K562 (cell line): Measurements from ENCODE around the gene DCAF7. TPM values are rescaled to one million over a fixed set of nuclear protein-coding genes. Genes with fewer than 3 reads are reported as not detected.

Experiments used
- ATAC-seq: fragments of 200-7000 bp; cut with Tn5 transposase; 3 replicates; pipeline ENCODE4 v1.9.1; 2020; ENCODE audit warnings: moderate library complexity
- BruUV-seq: library from RNA; stranded (reverse); fragments of 400-500 nt; replicated peaks from 2 replicates; lab custom pipeline; 2021; lab: Mats Ljungman, UMichigan
- CTCF ChIA-PET: fragments of 300-600 bp; formaldehyde crosslinking; extraction: SDS; loops from one replicate; lab custom pipeline; 2021; ENCODE audit warnings: low intra/inter-chr PET ratio; lab: Yijun Ruan, JAX
- POLR2A ChIA-PET: fragments of 300-600, 350-650 bp; sonication (Branson Sonifier 250); formaldehyde crosslinking; extraction: SDS; loops from one replicate; lab custom pipeline; 2021; ENCODE audit warnings: antibody characterized with exemption, inconsistent platforms; lab: Yijun Ruan, JAX
- DNase-seq, 4 experiments: peaks; one replicate each; pipeline versions ENCODE4 v3.0.0 to v3.0.0-alpha.2; 2011 to 2018; ENCODE audit warnings: low spot score in 3 of 4, mixed read lengths in 3 of 4; ENCODE audit errors: extremely low read depth in 1 of 4
- FAIRE-seq: peaks from 2 replicates; lab custom pipeline; 2011; peaks lifted over from hg19 to GRCh38; lab: Jason Lieb, UNC
- H2AFZ ChIP-seq: 2 replicates; pipeline ENCODE4 v1.6.0; 2011; ENCODE audit warnings: low read depth, low read length, control low read depth, inconsistent platforms
- H3K27ac ChIP-seq: fragments of 200-600 bp; 3 replicates; pipeline ENCODE4 v1.8.0; 2011; ENCODE audit warnings: low read depth, mild to moderate bottlenecking, control low read depth, inconsistent platforms, low read length, moderate library complexity, mixed read lengths; ENCODE audit errors: extremely low read depth
- H3K27me3 ChIP-seq, 2 experiments: fragments of 300-600 bp in 1 of 2; 2 replicates in 1 of 2; 3 replicates in 1 of 2; pipeline versions ENCODE4 v1.6.0 to v1.8.0; 2011; ENCODE audit warnings: inconsistent platforms in 2 of 2, low read length in 2 of 2, mild to moderate bottlenecking in 1 of 2, mixed read lengths in 1 of 2, moderate library complexity in 1 of 2; ENCODE audit not compliant: control insufficient read depth in 2 of 2, insufficient read depth in 2 of 2
- H3K36me3 ChIP-seq: fragments of 300-600 bp; 3 replicates; pipeline ENCODE4 v1.8.0; 2011; ENCODE audit warnings: mild to moderate bottlenecking, low read length, inconsistent platforms; ENCODE audit not compliant: control insufficient read depth, insufficient read depth
- H3K4me1 ChIP-seq, 2 experiments: fragments of 200-600 bp in 1 of 2; replicated peaks in 1 of 2; 2 replicates in 1 of 2; 3 replicates in 1 of 2; pipeline versions ENCODE4 v1.5.1 to v1.8.0; 2011; ENCODE audit warnings: inconsistent platforms in 2 of 2, low read length in 2 of 2, mild to moderate bottlenecking in 1 of 2, mixed read lengths in 1 of 2, moderate library complexity in 1 of 2; ENCODE audit not compliant: control insufficient read depth in 2 of 2, insufficient read depth in 2 of 2
- H3K4me2 ChIP-seq: 2 replicates; pipeline ENCODE4 v1.6.1; 2011; ENCODE audit warnings: low read length, control low read depth, inconsistent platforms, mixed read lengths; ENCODE audit not compliant: insufficient read depth
- H3K4me3 ChIP-seq: fragments of 200-600 bp; sonication (generic), shearing (Covaris generic); 2 replicates; pipeline ENCODE4 v1.5.1; 2016; ENCODE audit warnings: control low read depth, inconsistent platforms
- H3K79me2 ChIP-seq: fragments of 200-600 bp; 3 replicates; pipeline ENCODE4 v1.8.0; 2011; ENCODE audit warnings: low read length, inconsistent platforms; ENCODE audit not compliant: control insufficient read depth, insufficient read depth
- H3K9ac ChIP-seq, 2 experiments: 2 replicates each; pipeline versions ENCODE4 v1.6.0 to v1.6.1; 2011; ENCODE audit warnings: low read depth in 2 of 2, low read length in 2 of 2, control low read depth in 1 of 2, inconsistent platforms in 1 of 2, mild to moderate bottlenecking in 1 of 2, mixed read lengths in 1 of 2; ENCODE audit not compliant: insufficient read depth in 1 of 2
- H3K9me1 ChIP-seq: one replicate; pipeline ENCODE4 v1.6.0; 2011; ENCODE audit warnings: inconsistent platforms, mild to moderate bottlenecking, low read length, moderate library complexity; ENCODE audit not compliant: control insufficient read depth, insufficient read depth
- H3K9me3 ChIP-seq: replicated peaks from 2 replicates; pipeline ENCODE4 v1.5.1; 2011; ENCODE audit warnings: low read depth, low read length, inconsistent platforms; ENCODE audit not compliant: control insufficient read depth, insufficient read depth
- H4K20me1 ChIP-seq: replicated peaks from 2 replicates; pipeline ENCODE4 v1.6.1; 2011; ENCODE audit warnings: low read length, inconsistent platforms, mixed read lengths; ENCODE audit not compliant: control insufficient read depth, insufficient read depth
- ETS1 ChIP-seq: conservative IDR thresholded peaks from 2 replicates; pipeline ENCODE4 v1.6.1; 2011; ENCODE audit warnings: low read depth, mild to moderate bottlenecking, low read length; ENCODE audit not compliant: control insufficient read depth
- POLR2AphosphoS5 ChIP-seq: IDR thresholded peaks from 2 replicates; pipeline ENCODE4 v1.6.1; 2011; ENCODE audit warnings: mild to moderate bottlenecking, low read depth, low read length, moderate library complexity; ENCODE audit not compliant: control insufficient read depth, insufficient read depth
- TCF3 ChIP-seq: sonication (generic); formaldehyde crosslinking; IDR thresholded peaks from 2 replicates; pipeline ENCODE4 v1.4.0; 2020; ENCODE audit warnings: mild to moderate bottlenecking, missing genetic modification reagents
- WGBS: fragments of 100-300 bp; shearing (Covaris generic); methylation state at CpG from one replicate; pipeline ENCODE4 v1.1.6; 2016; ENCODE audit warnings: low coverage, mixed read lengths; ENCODE audit not compliant: insufficient coverage; ENCODE audit errors: missing lambda C conversion rate; 5-methylcytosine and 5-hydroxymethylcytosine counted together
- in situ Hi-C: fragments of 300-500 bp; cut with MboI; formaldehyde crosslinking; loops from 4 replicates; pipeline ENCODE4 v1.15.0; 2018; ENCODE audit warnings: inconsistent platforms, mixed read lengths
- intact Hi-C: fragments of 100-400 bp; cut with micrococcal nuclease; formaldehyde crosslinking; loops from 2 replicates; pipeline ENCODE4 v1.14.2; 2022
- polyA plus RNA-seq, 8 experiments: library from polyadenylated mRNA; depleted of rRNA in 4 of 8; stranded (reverse) in 5 of 8; unstranded in 3 of 8; fragments of >200 nt; fragmentation: Nextera tagmentation in 2 of 8; fragmentation: Illumina TruSeq in 1 of 8; extraction: Ambion mirVana in 2 of 8; extraction: Trizol in 1 of 8; gene quantifications; 2 replicates each; pipeline versions ENCODE4 v1.2.1 to v1.2.3, GENCODE V29; 2011 to 2014; ENCODE audit warnings: inconsistent platforms in 1 of 8, missing spikeins in 1 of 8
- total RNA-seq, 7 experiments: library from RNA; depleted of rRNA in 6 of 7; stranded (reverse); fragments of >200 nt in 6 of 7; fragmentation: Illumina TruSeq in 2 of 7; extraction: Trizol in 2 of 7; gene quantifications; 2 replicates each; pipeline versions ENCODE4 v1.2.1 to v1.2.3, GENCODE V29; 2011 to 2021; ENCODE audit warnings: low replicate concordance in 1 of 7

The DCAF7 gene
- total and polyA plus RNA-seq, 9 of the 15 experiments (the other 6 are each of a cell fraction or from before 2014, with no cell fraction given) = 30.8 to 123 (median 40.2) TPM

GRCh38 chr17:63601439-63602371 is 51.4 kb downstream of the DCAF7 start:
- ATAC-seq = peak; percentile 31
- peak overlapping the region; percentile 87 to 100 for H3K9ac ChIP-seq
- in situ Hi-C loops (loop anchor here (5.0 kb wide), 1 partner anchor 179 kb away; no protein-coding TSS in a partner anchor), intact Hi-C loops (loop anchor here (5.0 kb wide), 1 partner anchor 49 kb away; the partner anchor contains the start of gene DCAF7)
- peaks cover 13 to 18% of the 10 kb centered on the region in 2 experiments; a peak in 3 of 5 replicates for H3K4me1 ChIP-seq
- TSS peak; percentile 67 for BruUV-seq
- H3K79me2 ChIP-seq = peaks cover 22% of the 10 kb centered on the region
- DNase-seq = peak; percentile 23 to 52 (median 26)
- FAIRE-seq = no peak
- POLR2A ChIA-PET = interaction anchor here (0.6 to 2.8 kb wide), 9 partner anchors 10 to 141 kb away, joined by 3 to 13 read pairs (median 3); partner anchors contain the start of gene MAP3K3
- 22% methylated on average over 8 of the region's 9 CpGs for WGBS
- no peaks in the 10 kb centered on the region for H3K9me3 ChIP-seq
- H2AFZ ChIP-seq = peak overlapping the region; percentile 98
- CTCF ChIA-PET = no interaction called here
- H3K36me3 ChIP-seq = peaks cover 33% of the 10 kb centered on the region; the same call in 2 of the 3 replicates
- TF ChIP-seq ETS1 (no peak), POLR2AphosphoS5 (0 out of 2 replicates have a peak, but pooled peaks have one; percentile 25), TCF3 (CRISPR knock-in tag) (0 out of 2 replicates have a peak, but pooled peaks have one; percentile 18)
- no peaks in the 10 kb centered on the region for H3K9me1 ChIP-seq
- H3K27ac ChIP-seq = peak overlapping the region; percentile 78
- no peaks in the 10 kb centered on the region for H4K20me1 ChIP-seq
- no peaks in the 10 kb centered on the region for H3K27me3 ChIP-seq
- peak overlapping the region; percentile 99 for H3K4me2 ChIP-seq
- peak overlapping the region; percentile 76 for H3K4me3 ChIP-seq
